Thyroid gland (tissue), 4 donors: ENCODE data around the gene RUFY3. TPM values are rescaled to one million over a fixed set of nuclear protein-coding genes. Genes with fewer than 3 reads are reported as not detected.
"Not testable (repeated sequence)": the region's sequence is repeated elsewhere in the genome, so short reads cannot be mapped to it uniquely, and the experiment has no call there.

Source experiments
- DNase-seq, 2 donors: peaks; one replicate each; pipeline ENCODE4 v3.0.0-alpha.2; 2019
- H3K27ac ChIP-seq, 3 donors: fragments of 200-600 bp; sonication (generic); 1 replicate in 2 of 3; 2 replicates in 1 of 3; pipeline ENCODE4 v1.5.1; 2016 to 2019; ENCODE audit warnings: mild to moderate bottlenecking in 1 of 3, moderate library complexity in 1 of 3
- H3K27me3 ChIP-seq: fragments of 200-600 bp; sonication (generic); one replicate; pipeline ENCODE4 v1.5.1; 2019
- H3K36me3 ChIP-seq, 2 donors: fragments of 200-600 bp; sonication (generic); one replicate each; pipeline ENCODE4 v1.5.1; 2016 to 2019
- H3K4me1 ChIP-seq, 2 donors: fragments of 200-600 bp; sonication (generic); one replicate each; pipeline ENCODE4 v1.5.1; 2017 to 2019
- H3K4me3 ChIP-seq, 3 donors: fragments of 200-600 bp; sonication (generic); replicated peaks in 1 of 3; 1 replicate in 2 of 3; 2 replicates in 1 of 3; pipeline ENCODE4 v1.5.1; 2016; ENCODE audit warnings: mild to moderate bottlenecking in 1 of 3
- H3K9me3 ChIP-seq: fragments of 200-600 bp; sonication (generic); one replicate; pipeline ENCODE4 v1.5.1; 2017
- POLR2A ChIP-seq, 2 donors: fragments of 450-650 bp; IDR thresholded peaks; one replicate each; pipeline ENCODE4 v1.6.1; 2017; ENCODE audit warnings: antibody characterized with exemption in 2 of 2, mild to moderate bottlenecking in 2 of 2, moderate library complexity in 1 of 2
- WGBS, 2 donors: methylation state at CpG; one replicate each; pipeline ENCODE4 v1.1.5; 2017; 5-methylcytosine and 5-hydroxymethylcytosine counted together
- intact Hi-C: fragments of 100-400 bp; cut with DNase I; formaldehyde crosslinking; loops from one replicate; pipeline ENCODE4 v1.15.1; 2023
- total RNA-seq, 4 donors: library from RNA; depleted of rRNA; stranded (reverse); fragments of >200 nt; gene quantifications; one replicate each; pipeline ENCODE4 v1.2.3, GENCODE V29; 2016
- TF ChIP-seq, protein P1 (sequence below), 6 experiments: fragments of 200-600 bp in 3 of 6; fragments of 450-650 bp in 3 of 6; sonication (generic) in 3 of 6; IDR thresholded peaks; one replicate each; pipeline ENCODE4 v1.5.1; 2016 to 2019; ENCODE audit warnings: antibody characterized with exemption in 6 of 6, mild to moderate bottlenecking in 2 of 6, inconsistent platforms in 1 of 6, moderate library complexity in 1 of 6

RUFY3 gene
- total RNA-seq, 4 donors from 2014 or later = 148 to 242 (median 155) TPM

GRCh38 chr4:70839589-70840093 is 117.9 kb downstream of the RUFY3 start, which contains the start of gene GRSF1:
Gene GRSF1 (minus strand): TSS chr4:70839890. CDS start chr4:70839827, 63 bp downstream.
- H3K4me1 ChIP-seq = peaks cover 3 to 12% of the 10 kb centered on the region in 2 donors
- DNase-seq = peak; percentile 91 to 93
- peak within 1 kb of the TSS; percentile 87 to 99 (median 98) for H3K4me3 ChIP-seq
- H3K27ac ChIP-seq = peak within 1 kb of the TSS; percentile 78 to 91 (median 89)
- TF ChIP-seq POLR2A (IDR thresholded peaks at IDR 0.05) = peak in 1 of 2 donors; percentile 75
- TF ChIP-seq, protein P1, sequence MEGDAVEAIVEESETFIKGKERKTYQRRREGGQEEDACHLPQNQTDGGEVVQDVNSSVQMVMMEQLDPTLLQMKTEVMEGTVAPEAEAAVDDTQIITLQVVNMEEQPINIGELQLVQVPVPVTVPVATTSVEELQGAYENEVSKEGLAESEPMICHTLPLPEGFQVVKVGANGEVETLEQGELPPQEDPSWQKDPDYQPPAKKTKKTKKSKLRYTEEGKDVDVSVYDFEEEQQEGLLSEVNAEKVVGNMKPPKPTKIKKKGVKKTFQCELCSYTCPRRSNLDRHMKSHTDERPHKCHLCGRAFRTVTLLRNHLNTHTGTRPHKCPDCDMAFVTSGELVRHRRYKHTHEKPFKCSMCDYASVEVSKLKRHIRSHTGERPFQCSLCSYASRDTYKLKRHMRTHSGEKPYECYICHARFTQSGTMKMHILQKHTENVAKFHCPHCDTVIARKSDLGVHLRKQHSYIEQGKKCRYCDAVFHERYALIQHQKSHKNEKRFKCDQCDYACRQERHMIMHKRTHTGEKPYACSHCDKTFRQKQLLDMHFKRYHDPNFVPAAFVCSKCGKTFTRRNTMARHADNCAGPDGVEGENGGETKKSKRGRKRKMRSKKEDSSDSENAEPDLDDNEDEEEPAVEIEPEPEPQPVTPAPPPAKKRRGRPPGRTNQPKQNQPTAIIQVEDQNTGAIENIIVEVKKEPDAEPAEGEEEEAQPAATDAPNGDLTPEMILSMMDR (IDR thresholded peaks at IDR 0.05) = peak in 2 of 6 experiments; percentile 15 to 24
- H3K27me3 ChIP-seq = no peaks in the 10 kb centered on the region
- WGBS, 2 donors = 0% methylated on average over 6 of the region's 51 CpGs; no CpG with 5 or more reads in 1 of the 2 donors
- no peaks in the 10 kb centered on the region for H3K9me3 ChIP-seq
- H3K36me3 ChIP-seq = peaks cover 0 to 5% of the 10 kb centered on the region in 2 donors
- intact Hi-C loops = loop anchor here (10.0 kb wide), 2 partner anchors 135 to 155 kb away; partner anchors contain the start of gene DCK

GRCh38 chr4:70840137-70840536 is 118.4 kb downstream of the RUFY3 start:
- peaks cover 3 to 12% of the 10 kb centered on the region in 2 donors for H3K4me1 ChIP-seq
- H3K27me3 ChIP-seq, H3K27ac ChIP-seq, intact Hi-C loops, H3K36me3 ChIP-seq, H3K9me3 ChIP-seq, H3K4me3 ChIP-seq: not testable (repeated sequence)
- DNase-seq = peak; percentile 31 to 52
- WGBS, 2 donors = 83 to 91% methylated on average over 10 to 11 of the region's 20 CpGs

DNA sequence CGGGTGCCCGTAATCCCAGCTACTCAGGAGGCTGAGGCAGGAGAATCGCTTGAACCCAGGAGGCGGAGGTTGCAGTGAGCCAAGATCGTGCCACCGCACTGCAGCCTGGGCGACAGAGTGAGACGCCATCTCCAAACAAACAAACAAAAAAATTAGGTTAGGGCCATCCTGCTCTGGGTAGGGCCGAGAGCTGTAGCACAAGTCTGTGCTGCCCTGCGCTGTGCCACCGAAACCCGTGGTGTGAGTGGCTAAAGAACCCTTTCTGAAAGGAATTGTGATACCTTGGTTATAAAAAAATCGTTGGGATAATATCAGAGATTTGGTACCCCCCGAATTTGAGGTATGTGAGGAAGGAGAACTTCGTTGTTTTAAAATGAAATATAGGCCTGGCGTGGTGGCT is 118.9 kb downstream of the RUFY3 start:
- H3K4me1 ChIP-seq = peaks cover 3 to 12% of the 10 kb centered on the region in 2 donors
- H3K27me3 ChIP-seq, H3K36me3 ChIP-seq, H3K27ac ChIP-seq, intact Hi-C loops, H3K9me3 ChIP-seq, H3K4me3 ChIP-seq, DNase-seq: not testable (repeated sequence)
- WGBS, 2 donors = 93 to 96% methylated on average over 16 of the region's 16 CpGs

DNA sequence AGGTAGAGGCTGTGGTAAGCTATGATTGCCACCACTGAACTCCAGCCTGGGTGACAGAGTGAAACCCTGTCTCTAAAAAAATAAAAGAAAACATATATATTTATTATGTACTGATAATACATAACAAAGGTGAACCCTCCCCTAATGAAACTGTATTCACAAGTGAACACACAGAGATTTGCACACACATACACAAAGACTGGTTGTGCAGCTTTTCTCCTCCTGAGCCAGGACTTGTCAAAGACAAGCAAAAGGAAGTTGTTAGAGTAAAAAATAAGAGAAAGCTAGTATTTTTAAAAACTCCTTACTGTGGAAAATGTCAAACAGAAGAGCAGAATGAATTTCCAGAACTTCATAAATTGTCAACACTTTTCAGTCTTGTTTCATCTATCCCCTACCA is 119.4 kb downstream of the RUFY3 start:
- no peak for DNase-seq
- Histone ChIP-seq H3K4me3 (no peak overlapping the region), H3K27ac (no peak overlapping the region), H3K36me3 (no peaks in the 10 kb centered on the region), H3K27me3 (no peaks in the 10 kb centered on the region), H3K4me1 (peaks cover 3 to 10% of the 10 kb centered on the region in 2 donors), H3K9me3 (no peaks in the 10 kb centered on the region)
- TF ChIP-seq POLR2A (IDR thresholded peaks at IDR 0.05) = no peak
- TF ChIP-seq, protein P1 (IDR thresholded peaks at IDR 0.05) = no peak
- intact Hi-C loops = no loop called here

- H3K36me3 ChIP-seq = no peaks in the 10 kb centered on the region
- no peak for DNase-seq
- intact Hi-C loops = no loop called here
- H3K4me3 ChIP-seq = no peak overlapping the region
- 29 to 31% methylated on average over 1 of the region's 1 CpG for WGBS, 2 donors
- TF ChIP-seq, protein P1 (IDR thresholded peaks at IDR 0.05) = no peak
- TF ChIP-seq POLR2A (IDR thresholded peaks at IDR 0.05) = no peak
- no peaks in the 10 kb centered on the region for H3K27me3 ChIP-seq
- H3K27ac ChIP-seq = no peak overlapping the region
- no peaks in the 10 kb centered on the region for H3K9me3 ChIP-seq
- peaks cover 3 to 8% of the 10 kb centered on the region in 2 donors for H3K4me1 ChIP-seq
Measured at GRCh38 chr4:70841951-70842350, 120.2 kb downstream of the RUFY3 start.

GRCh38 chr4:70842761-70843435 is 121.1 kb downstream of the RUFY3 start:
- no peak overlapping the region for H3K27ac ChIP-seq
- 85 to 88% methylated on average over 6 of the region's 6 CpGs for WGBS, 2 donors
- H3K36me3 ChIP-seq = no peaks in the 10 kb centered on the region
- intact Hi-C loops = no loop called here
- no peaks in the 10 kb centered on the region for H3K9me3 ChIP-seq
- DNase-seq = no peak
- no peaks in the 10 kb centered on the region for H3K27me3 ChIP-seq
- no peak overlapping the region for H3K4me3 ChIP-seq
- peaks cover 0 to 4% of the 10 kb centered on the region in 2 donors for H3K4me1 ChIP-seq
- TF ChIP-seq POLR2A (IDR thresholded peaks at IDR 0.05) = no peak
